AG09319 (cell line): ENCODE data around the gene HEXD.

ENCODE experiments used
- DNase-seq: peaks from one replicate; pipeline ENCODE4 v3.0.0-alpha.2; 2010; ENCODE audit warnings: low read depth; ENCODE audit errors: extremely low read depth
- CTCF ChIP-seq: IDR thresholded peaks from 2 replicates; pipeline ENCODE4 v1.5.1; 2011; ENCODE audit warnings: low read depth, mild to moderate bottlenecking, inconsistent platforms, low read length, moderate library complexity

The HEXD gene

GRCh38 chr17:82394278-82394677 lies 23.9 kb upstream of the HEXD start:
- no peak for DNase-seq
- TF ChIP-seq CTCF = no peak

- DNase-seq = peak; percentile 94
- no peak for TF ChIP-seq CTCF
Measured at GRCh38 chr17:82396601-82397435, 21.3 kb upstream of the HEXD start.

GRCh38 chr17:82397449-82398335 lies 20.5 kb upstream of the HEXD start:
- TF ChIP-seq CTCF = no peak
- DNase-seq = no peak

GRCh38 chr17:82399041-82399441 lies 19.1 kb upstream of the HEXD start:
- DNase-seq = peak; percentile 91
- no peak for TF ChIP-seq CTCF

GRCh38 chr17:82399601-82400101 lies 18.5 kb upstream of the HEXD start:
- no peak for TF ChIP-seq CTCF

GRCh38 chr17:82400206-82400605 lies 17.9 kb upstream of the HEXD start:
- TF ChIP-seq CTCF = no peak

More at GRCh38 chr17:82399601-82400101, 18.5 kb upstream of the HEXD start:
- no peak for DNase-seq

GRCh38 chr17:82400830-82401229 lies 17.3 kb upstream of the HEXD start:
- TF ChIP-seq CTCF = no peak
- no peak for DNase-seq

More at GRCh38 chr17:82400206-82400605, 17.9 kb upstream of the HEXD start:
- DNase-seq = no peak
